Spleen (tissue), 11 donors: Measurements from ENCODE around the gene OPHN1. TPM values are rescaled to one million over a fixed set of nuclear protein-coding genes. Genes with fewer than 3 reads are reported as not detected.

ENCODE experiments used
- DNase-seq: peaks from one replicate; pipeline ENCODE4 v3.0.0-alpha.2; 2020
- H3K27ac ChIP-seq, 8 donors: fragments of 200-600 bp; sonication (generic) in 7 of 8; 1 replicate in 4 of 8; 2 replicates in 4 of 8; pipeline versions ENCODE4 v1.5.0 to v1.8.0; 2016 to 2021; ENCODE audit warnings: inconsistent platforms in 4 of 8, mild to moderate bottlenecking in 4 of 8, moderate library complexity in 1 of 8
- H3K27me3 ChIP-seq, 7 donors: fragments of 200-600 bp; sonication (generic) in 6 of 7; replicated peaks in 1 of 7; 1 replicate in 4 of 7; 2 replicates in 3 of 7; pipeline versions ENCODE4 v1.5.0 to v1.8.0; 2016 to 2021; ENCODE audit warnings: inconsistent platforms in 3 of 7, mild to moderate bottlenecking in 1 of 7
- H3K36me3 ChIP-seq, 6 donors: fragments of 200-600 bp; sonication (generic) in 5 of 6; 1 replicate in 4 of 6; 2 replicates in 2 of 6; pipeline versions ENCODE4 v1.5.0 to v1.8.0; 2016 to 2021; ENCODE audit warnings: inconsistent platforms in 2 of 6
- H3K4me1 ChIP-seq, 6 donors: fragments of 200-600 bp; sonication (generic) in 5 of 6; 1 replicate in 3 of 6; 2 replicates in 3 of 6; pipeline versions ENCODE4 v1.5.0 to v1.8.0; 2016 to 2021; ENCODE audit warnings: inconsistent platforms in 3 of 6
- H3K4me3 ChIP-seq, 8 donors: fragments of 200-600 bp; sonication (generic) in 7 of 8; 1 replicate in 4 of 8; 2 replicates in 4 of 8; pipeline versions ENCODE4 v1.5.0 to v1.8.0; 2016 to 2021; ENCODE audit warnings: inconsistent platforms in 4 of 8, mild to moderate bottlenecking in 4 of 8, moderate library complexity in 2 of 8
- H3K9me3 ChIP-seq, 8 donors: fragments of 200-600 bp; sonication (generic) in 7 of 8; 1 replicate in 4 of 8; 2 replicates in 4 of 8; pipeline versions ENCODE4 v1.5.0 to v1.8.0; 2016 to 2021; ENCODE audit warnings: inconsistent platforms in 4 of 8
- POLR2A ChIP-seq, 3 donors: fragments of 450-650 bp; IDR thresholded peaks; one replicate each; pipeline ENCODE4 v1.5.1; 2017; ENCODE audit warnings: antibody characterized with exemption in 3 of 3, mild to moderate bottlenecking in 1 of 3
- POLR2AphosphoS5 ChIP-seq, 3 donors: sonication (generic); formaldehyde crosslinking; IDR thresholded peaks; one replicate each; pipeline ENCODE4 v1.5.1; 2017; ENCODE audit warnings: antibody characterized with exemption in 3 of 3
- WGBS, 5 donors: extraction: QIAGEN DNeasy Blood & Tissue Kit in 3 of 5; methylation state at CpG; one replicate each; pipeline versions ENCODE4 v1.1.5 to v1.1.7; 2013 to 2018; 5-methylcytosine and 5-hydroxymethylcytosine counted together
- intact Hi-C: fragments of 100-400 bp; cut with DNase I; formaldehyde crosslinking; loops from one replicate; pipeline ENCODE4 v1.15.0; 2023; ENCODE audit warnings: low total_unique reads
- polyA plus RNA-seq, 3 donors: library from polyadenylated mRNA; stranded (reverse); fragments of 200-250 nt; gene quantifications; one replicate each; pipeline ENCODE4 v1.2.1, GENCODE V29; 2013
- total RNA-seq, 7 donors: library from RNA; depleted of rRNA in 3 of 7; stranded (reverse); fragments of >200 nt in 3 of 7; fragmentation: NEBNext Ultra II Directional in 4 of 7; extraction: Animal tissue kit (Norgen Biotek cat#: 25700) in 4 of 7; gene quantifications; one replicate each; pipeline versions ENCODE4 v1.1.0 to v1.2.1, GENCODE V29; 2016 to 2021
- TF ChIP-seq, protein P1 (sequence below), 11 experiments: fragments of 200-600 bp in 7 of 11; fragments of 450-650 bp in 4 of 11; sonication (generic) in 4 of 11; IDR thresholded peaks in 8 of 11; conservative IDR thresholded peaks in 3 of 11; 1 replicate in 7 of 11; 2 replicates in 4 of 11; pipeline versions ENCODE4 v1.4.0 to v1.8.0; 2016 to 2021; ENCODE audit warnings: antibody characterized with exemption in 11 of 11, inconsistent platforms in 4 of 11, mild to moderate bottlenecking in 1 of 11
- donor health status: healthy with polysubstance abuse.
- donor health status: DM: no; HTN: no; CAD: no; lungs with moderate emphysema.
- donor health status: DM: no; HTN: no; CAD: no.
- donor health status: Bipolar disorder and iron deficiency.
- donor health status: healthy.
- donor health status: DM: no; HTN: no; CAD: no.
- donor health status: DM: yes; HTN: yes; CAD: no.

The OPHN1 gene
- total and polyA plus RNA-seq, 10 donors: 0.20 to 4.6 (median 3.1) TPM

DNA sequence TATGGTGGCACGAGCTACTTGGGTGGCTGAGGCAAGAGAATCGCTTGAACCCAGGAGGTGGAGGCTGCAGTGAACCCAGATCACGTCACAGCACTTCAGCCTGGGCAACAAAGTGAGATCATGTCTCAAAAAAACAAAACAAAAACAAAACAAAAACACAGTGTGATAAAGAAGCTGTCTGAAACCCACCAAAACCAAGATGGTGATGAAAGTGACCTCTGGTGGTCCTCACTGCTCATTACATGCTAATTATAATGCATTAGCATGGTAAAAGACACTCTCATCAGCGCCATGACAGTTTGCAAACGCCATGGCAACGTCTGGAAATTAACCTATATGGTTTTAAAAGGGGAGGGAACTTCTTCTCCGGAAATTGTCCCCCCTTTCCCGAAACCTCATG is 29.4 kb upstream of the OPHN1 start:
- TF ChIP-seq, protein P1, sequence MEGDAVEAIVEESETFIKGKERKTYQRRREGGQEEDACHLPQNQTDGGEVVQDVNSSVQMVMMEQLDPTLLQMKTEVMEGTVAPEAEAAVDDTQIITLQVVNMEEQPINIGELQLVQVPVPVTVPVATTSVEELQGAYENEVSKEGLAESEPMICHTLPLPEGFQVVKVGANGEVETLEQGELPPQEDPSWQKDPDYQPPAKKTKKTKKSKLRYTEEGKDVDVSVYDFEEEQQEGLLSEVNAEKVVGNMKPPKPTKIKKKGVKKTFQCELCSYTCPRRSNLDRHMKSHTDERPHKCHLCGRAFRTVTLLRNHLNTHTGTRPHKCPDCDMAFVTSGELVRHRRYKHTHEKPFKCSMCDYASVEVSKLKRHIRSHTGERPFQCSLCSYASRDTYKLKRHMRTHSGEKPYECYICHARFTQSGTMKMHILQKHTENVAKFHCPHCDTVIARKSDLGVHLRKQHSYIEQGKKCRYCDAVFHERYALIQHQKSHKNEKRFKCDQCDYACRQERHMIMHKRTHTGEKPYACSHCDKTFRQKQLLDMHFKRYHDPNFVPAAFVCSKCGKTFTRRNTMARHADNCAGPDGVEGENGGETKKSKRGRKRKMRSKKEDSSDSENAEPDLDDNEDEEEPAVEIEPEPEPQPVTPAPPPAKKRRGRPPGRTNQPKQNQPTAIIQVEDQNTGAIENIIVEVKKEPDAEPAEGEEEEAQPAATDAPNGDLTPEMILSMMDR (IDR thresholded peaks at IDR 0.05 in 8 of 11, conservative IDR thresholded peaks at IDR 0.05 in 3 of 11): peak in 10 of 11 experiments; percentile 5 to 57 (median 50)
- no peak for TF ChIP-seq POLR2AphosphoS5 (IDR thresholded peaks at IDR 0.05)
- peaks cover 0 to 5% (median 0%) of the 10 kb centered on the region in 6 donors for H3K4me1 ChIP-seq
- H3K36me3 ChIP-seq: no peaks in the 10 kb centered on the region
- no peaks in the 10 kb centered on the region for H3K9me3 ChIP-seq
- H3K4me3 ChIP-seq: no peak overlapping the region
- no peak overlapping the region for H3K27ac ChIP-seq
- intact Hi-C loops: no loop called here
- no peaks in the 10 kb centered on the region for H3K27me3 ChIP-seq
- no peak for DNase-seq
- 18 to 35% (median 20%) methylated on average over 8 of the region's 8 CpGs for WGBS, 5 donors

DNA sequence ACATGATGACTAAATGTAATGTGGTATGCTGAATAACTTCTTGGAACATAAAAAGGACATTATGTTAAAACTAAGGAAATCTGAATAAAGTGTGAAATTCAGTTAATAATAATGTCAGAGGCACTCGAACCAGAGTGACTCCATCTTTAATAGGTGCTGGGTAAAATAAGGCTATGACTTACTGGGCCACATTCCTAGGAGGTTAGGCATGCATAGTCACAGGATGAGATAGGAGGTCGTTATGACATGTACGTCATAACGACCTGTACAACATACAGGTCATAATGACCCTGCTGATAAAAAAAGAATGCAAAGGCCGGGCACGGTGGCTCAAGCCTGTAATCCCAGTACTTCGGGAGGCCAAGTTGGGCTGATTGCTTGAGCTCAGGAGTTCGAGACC is 28.9 kb upstream of the OPHN1 start:
- H3K36me3 ChIP-seq: no peaks in the 10 kb centered on the region
- H3K4me1 ChIP-seq: peaks cover 0 to 5% (median 0%) of the 10 kb centered on the region in 6 donors
- TF ChIP-seq, protein P1 (IDR thresholded peaks at IDR 0.05 in 8 of 11, conservative IDR thresholded peaks at IDR 0.05 in 3 of 11): no peak
- no peak for DNase-seq
- no peaks in the 10 kb centered on the region for H3K27me3 ChIP-seq
- WGBS, 5 donors: 70 to 79% (median 74%) methylated on average over 7 to 8 of the region's 8 CpGs
- intact Hi-C loops: no loop called here
- H3K27ac ChIP-seq: no peak overlapping the region
- H3K9me3 ChIP-seq: no peaks in the 10 kb centered on the region
- H3K4me3 ChIP-seq: no peak overlapping the region

- DNase-seq: no peak
- Histone ChIP-seq H3K27ac (no peak overlapping the region), H3K4me1 (peaks cover 0 to 5% (median 0%) of the 10 kb centered on the region in 6 donors), H3K36me3 (no peaks in the 10 kb centered on the region), H3K27me3 (no peaks in the 10 kb centered on the region), H3K4me3 (no peak overlapping the region), H3K9me3 (no peaks in the 10 kb centered on the region)
- TF ChIP-seq, protein P1 (IDR thresholded peaks at IDR 0.05 in 8 of 11, conservative IDR thresholded peaks at IDR 0.05 in 3 of 11): no peak
- no peak for TF ChIP-seq POLR2AphosphoS5 (IDR thresholded peaks at IDR 0.05)
- no peak for TF ChIP-seq POLR2A (IDR thresholded peaks at IDR 0.05)
- intact Hi-C loops: no loop called here
Measured at GRCh38 chrX:68461576-68461975, 28.3 kb upstream of the OPHN1 start.

DNA sequence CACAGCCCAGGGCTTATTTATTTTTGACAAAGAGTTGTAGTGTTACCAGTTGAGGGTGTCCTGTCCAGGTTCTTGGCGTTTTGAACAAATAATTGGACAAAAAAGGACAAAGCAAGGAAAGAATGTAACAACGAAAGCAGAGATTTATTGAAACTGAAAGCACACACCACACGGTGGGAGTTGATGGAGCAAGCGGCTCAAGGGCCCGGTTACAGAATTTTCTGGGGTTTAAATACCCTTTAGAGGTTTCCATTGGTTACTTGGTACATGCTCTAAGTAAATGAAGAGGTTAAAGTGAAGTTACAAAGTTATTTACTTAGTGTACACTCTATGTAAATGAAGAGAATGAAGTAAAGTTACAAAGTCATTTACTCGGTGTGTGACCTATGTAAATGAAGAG is 27.8 kb upstream of the OPHN1 start:
- Histone ChIP-seq H3K27me3 (no peaks in the 10 kb centered on the region), H3K27ac (no peak overlapping the region), H3K4me3 (no peak overlapping the region), H3K9me3 (no peaks in the 10 kb centered on the region), H3K36me3 (no peaks in the 10 kb centered on the region), H3K4me1 (peaks cover 0 to 5% (median 0%) of the 10 kb centered on the region in 6 donors)
- 39 to 58% (median 44%) methylated on average over 6 of the region's 6 CpGs for WGBS, 5 donors
- TF ChIP-seq, protein P1 (IDR thresholded peaks at IDR 0.05 in 8 of 11, conservative IDR thresholded peaks at IDR 0.05 in 3 of 11): no peak
- TF ChIP-seq POLR2AphosphoS5 (IDR thresholded peaks at IDR 0.05): no peak
- no peak for DNase-seq
- intact Hi-C loops: no loop called here
